GM23338 (cell line): ENCODE measurements around the gene BCR.

Experiments
- CREB1 ChIP-seq: fragments of 250-450 bp; sonication (Bioruptor Pico); IDR thresholded peaks from 2 replicates; pipeline ENCODE4 v1.5.0; 2020; ENCODE audit warnings: low read depth, mild to moderate bottlenecking, moderate library complexity
- CTCF ChIP-seq, 2 experiments: fragments of 200-600 bp in 1 of 2; sonication (generic) in 1 of 2; conservative IDR thresholded peaks; 2 replicates each; pipeline versions ENCODE4 v1.5.1 to v1.6.1; 2016 to 2017; ENCODE audit warnings: antibody characterized with exemption in 2 of 2, low read depth in 2 of 2, mild to moderate bottlenecking in 2 of 2, moderate library complexity in 1 of 2
- JUNB ChIP-seq: IDR thresholded peaks from one replicate; pipeline ENCODE4 v1.6.1; 2016; ENCODE audit warnings: antibody characterized with exemption; ENCODE audit not compliant: unreplicated experiment
- POLR2AphosphoS5 ChIP-seq: IDR thresholded peaks from 2 replicates; pipeline ENCODE4 v1.6.1; 2016; ENCODE audit warnings: antibody characterized with exemption, low read depth
- REST ChIP-seq: IDR thresholded peaks from one replicate; pipeline ENCODE4 v1.6.1; 2018; ENCODE audit warnings: antibody characterized with exemption; ENCODE audit not compliant: unreplicated experiment

DNA sequence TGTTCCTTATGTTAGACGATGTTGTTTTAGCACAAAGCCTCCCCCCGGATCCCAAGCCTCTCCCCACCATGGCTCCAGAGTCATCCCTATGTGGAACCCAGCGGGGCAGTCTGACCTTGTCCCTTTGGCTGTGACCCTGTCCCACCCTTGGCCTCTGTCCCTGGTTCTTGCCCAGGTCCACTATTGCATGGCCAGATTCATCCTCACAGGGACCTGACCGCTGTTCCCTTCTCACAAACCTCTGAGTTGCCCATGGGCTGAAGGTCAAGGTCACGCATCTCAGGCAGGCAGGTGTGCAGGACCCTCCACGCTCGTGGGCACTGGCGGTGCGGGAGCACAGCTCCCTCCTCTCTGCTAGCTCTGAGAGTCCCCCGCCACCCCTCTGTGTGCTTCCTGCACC lies 39.0 kb downstream of the BCR start:
- TF ChIP-seq CTCF (conservative IDR thresholded peaks at IDR 0.05; ENCODE audit: low read depth in 2 of 2) (no peak), REST (no peak), POLR2AphosphoS5 (no peak), JUNB (no peak), CREB1 (no peak)
